Pancreas (tissue), 10 donors: Measurements from ENCODE around the gene PIP4K2A. TPM values are rescaled to one million over a fixed set of nuclear protein-coding genes. Genes with fewer than 3 reads are reported as not detected.

Experiments
- ATAC-seq, 4 donors: fragments of 200-7000 bp; cut with Tn5 transposase; one replicate each; pipeline versions ENCODE4 v1.8.0 to v1.9.1; 2020; ENCODE audit warnings: mild to moderate bottlenecking in 4 of 4, moderate library complexity in 4 of 4
- DNase-seq, 6 donors: peaks; one replicate each; pipeline ENCODE4 v3.0.0-alpha.2; 2020
- FAIRE-seq: peaks from 2 replicates; lab custom pipeline; 2012; peaks lifted over from hg19 to GRCh38; lab: Jason Lieb, UNC
- H3K27ac ChIP-seq, 4 donors: fragments of 200-600 bp; sonication (generic); 1 replicate in 3 of 4; 2 replicates in 1 of 4; pipeline versions ENCODE4 v1.5.0 to v1.8.0; 2020
- H3K27me3 ChIP-seq, 4 donors: fragments of 200-600 bp; one replicate each; pipeline ENCODE4 v1.8.0; 2021
- H3K36me3 ChIP-seq, 3 donors: fragments of 200-600 bp; sonication (generic) in 1 of 3; one replicate each; pipeline versions ENCODE4 v1.5.0 to v1.8.0; 2020 to 2021
- H3K4me1 ChIP-seq, 3 donors: fragments of 200-600 bp; one replicate each; pipeline ENCODE4 v1.8.0; 2021
- H3K4me3 ChIP-seq, 4 donors: fragments of 200-600 bp; sonication (generic) in 2 of 4; one replicate each; pipeline versions ENCODE4 v1.5.0 to v1.8.0; 2020 to 2021
- H3K9me3 ChIP-seq, 4 donors: fragments of 200-600 bp; one replicate each; pipeline ENCODE4 v1.8.0; 2021
- CTCF ChIP-seq, 4 donors: fragments of 200-600 bp; sonication (generic) in 3 of 4; IDR thresholded peaks; one replicate each; pipeline versions ENCODE4 v1.5.0 to v1.8.0; 2021; ENCODE audit warnings: antibody characterized with exemption in 4 of 4
- WGBS, 2 donors: extraction: QIAGEN DNeasy Blood & Tissue Kit; methylation state at CpG; one replicate each; pipeline ENCODE4 v1.1.7; 2013; 5-methylcytosine and 5-hydroxymethylcytosine counted together
- intact Hi-C, 3 donors: fragments of 100-400 bp; cut with DNase I; formaldehyde crosslinking; loops; one replicate each; pipeline versions ENCODE4 v1.11.1 to v1.14.2; 2022
- polyA plus RNA-seq, 2 donors: library from polyadenylated mRNA; stranded (reverse); fragments of 200-250 nt; gene quantifications; one replicate each; pipeline ENCODE4 v1.2.3, GENCODE V29; 2013
- total RNA-seq, 6 donors: library from RNA; stranded (reverse); fragmentation: NEBNext Ultra II Directional in 4 of 6; extraction: Animal tissue kit (Norgen Biotek cat#: 25700) in 4 of 6; gene quantifications; one replicate each; pipeline versions ENCODE4 v1.2.1 to v1.2.4, GENCODE V29; 2021 to 2023
- donor health status: healthy with polysubstance abuse.
- donor health status: DM: no; HTN: no; CAD: no; lungs with moderate emphysema.
- donor health status: DM: no; HTN: no; CAD: no.
- donor health status: control.
- donor health status: control.
- donor health status: Bipolar disorder and iron deficiency.
- donor health status: DM: yes; HTN: yes; CAD: no.
- donor health status: DM: no; HTN: no; CAD: no.
- donor health status: DM: no; HTN: no; CAD: no.
- donor health status: DM: yes; HTN: yes; CAD: no.

Gene PIP4K2A
- total and polyA plus RNA-seq, 8 donors: 3.6 to 17.8 (median 6.7) TPM

GRCh38 chr10:22491480-22491879 is 222.9 kb downstream of the PIP4K2A start:
- Histone ChIP-seq H3K27me3 (no peaks in the 10 kb centered on the region), H3K4me3 (no peak overlapping the region), H3K27ac (no peak overlapping the region), H3K36me3 (no peaks in the 10 kb centered on the region), H3K4me1 (no peaks in the 10 kb centered on the region), H3K9me3 (no peaks in the 10 kb centered on the region)
- ATAC-seq: no peak
- no peak for FAIRE-seq
- DNase-seq: no peak
- TF ChIP-seq CTCF (IDR thresholded peaks at IDR 0.05): no peak
- intact Hi-C loops: no loop called here
- WGBS, 2 donors: 91 to 93% methylated on average over 3 of the region's 3 CpGs

- H3K27me3 ChIP-seq: no peaks in the 10 kb centered on the region
- no peak overlapping the region for H3K4me3 ChIP-seq
- TF ChIP-seq CTCF (IDR thresholded peaks at IDR 0.05): no peak
- FAIRE-seq (no peak), DNase-seq (no peak), ATAC-seq (no peak)
- H3K4me1 ChIP-seq: no peaks in the 10 kb centered on the region
- intact Hi-C loops: no loop called here
- no peak overlapping the region for H3K27ac ChIP-seq
- H3K9me3 ChIP-seq: no peaks in the 10 kb centered on the region
- WGBS, 2 donors: 81 to 91% methylated on average over 3 of the region's 3 CpGs
- no peaks in the 10 kb centered on the region for H3K36me3 ChIP-seq
Observed at GRCh38 chr10:22489975-22490374, 224.4 kb downstream of the PIP4K2A start.

GRCh38 chr10:22489467-22489866 is 224.9 kb downstream of the PIP4K2A start:
- no peaks in the 10 kb centered on the region for H3K27me3 ChIP-seq
- no peaks in the 10 kb centered on the region for H3K36me3 ChIP-seq
- no peak overlapping the region for H3K4me3 ChIP-seq
- no peak for TF ChIP-seq CTCF (IDR thresholded peaks at IDR 0.05)
- WGBS, 2 donors: 75 to 77% methylated on average over 4 of the region's 4 CpGs
- FAIRE-seq (no peak), DNase-seq (no peak), ATAC-seq (no peak)
- intact Hi-C loops: no loop called here
- no peaks in the 10 kb centered on the region for H3K4me1 ChIP-seq
- H3K9me3 ChIP-seq: no peaks in the 10 kb centered on the region
- no peak overlapping the region for H3K27ac ChIP-seq

GRCh38 chr10:22486431-22486830 is 227.9 kb downstream of the PIP4K2A start:
- H3K4me3 ChIP-seq: no peak overlapping the region
- H3K4me1 ChIP-seq: no peaks in the 10 kb centered on the region
- ATAC-seq: no peak
- H3K36me3 ChIP-seq: no peaks in the 10 kb centered on the region
- DNase-seq: no peak
- intact Hi-C loops: no loop called here
- FAIRE-seq: no peak
- no peaks in the 10 kb centered on the region for H3K27me3 ChIP-seq
- WGBS, 2 donors: 52 to 57% methylated on average over 1 of the region's 1 CpG
- no peak overlapping the region for H3K27ac ChIP-seq
- no peak for TF ChIP-seq CTCF (IDR thresholded peaks at IDR 0.05)
- H3K9me3 ChIP-seq: no peaks in the 10 kb centered on the region

Other genes with a start within 250 kb of the PIP4K2A start
- under 1 TPM in 1 of 6 donors, not detected in 5; 0.25 TPM for gene ARMC3, start 213.5 kb upstream of the PIP4K2A start, total RNA-seq
- under 1 TPM in 1 of 2 donors, not detected in 1; 0.05 TPM for gene ARMC3, start 213.5 kb upstream of the PIP4K2A start, polyA plus RNA-seq